VCaP (cell line): Measurements from ENCODE around the gene NRTN.
"Not testable (repeated sequence)": the region's sequence is repeated elsewhere in the genome, so short reads cannot be mapped to it uniquely, and the experiment has no call there.

Experiments
- H3K27ac ChIP-seq: fragments of 450-650 bp; 2 replicates; pipeline ENCODE4 v1.5.1; 2017
- TF ChIP-seq, protein P1 (sequence below): fragments of 450-650 bp; conservative IDR thresholded peaks from 2 replicates; pipeline ENCODE4 v1.5.1; 2017; ENCODE audit warnings: mild to moderate bottlenecking, moderate library complexity

Gene NRTN

DNA sequence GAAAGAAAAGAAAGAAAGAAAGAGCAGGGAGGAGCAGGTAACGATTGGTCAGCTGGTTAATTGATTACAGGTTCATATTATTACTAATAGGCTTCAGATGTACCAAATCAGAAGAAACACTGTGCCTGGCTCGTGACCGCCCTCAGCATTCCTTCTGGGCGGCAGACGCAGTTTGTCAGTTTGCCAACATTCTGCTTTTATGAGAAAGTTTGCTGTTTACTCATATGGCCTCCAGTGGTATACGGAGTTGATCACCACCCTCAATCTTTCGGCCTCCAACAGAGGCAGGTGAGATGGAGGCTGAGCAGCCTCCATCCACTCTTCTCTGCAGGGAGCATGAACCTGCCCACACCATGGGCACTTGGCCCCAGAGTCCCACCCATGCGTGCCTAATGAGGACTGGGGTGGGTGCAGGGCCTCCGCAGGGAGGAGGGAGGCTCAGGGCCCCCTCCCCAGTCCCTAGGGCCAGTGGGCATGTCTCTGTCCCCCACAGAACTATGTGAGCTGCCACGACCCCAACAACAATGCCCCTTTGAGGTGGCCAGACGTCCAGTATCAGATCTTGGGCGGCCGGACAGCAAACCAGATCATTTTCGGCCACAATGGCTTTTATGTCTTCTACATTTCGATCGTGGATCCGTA lies 29.1 kb upstream of the NRTN start:
- no peak overlapping the region for H3K27ac ChIP-seq
- TF ChIP-seq, protein P1, sequence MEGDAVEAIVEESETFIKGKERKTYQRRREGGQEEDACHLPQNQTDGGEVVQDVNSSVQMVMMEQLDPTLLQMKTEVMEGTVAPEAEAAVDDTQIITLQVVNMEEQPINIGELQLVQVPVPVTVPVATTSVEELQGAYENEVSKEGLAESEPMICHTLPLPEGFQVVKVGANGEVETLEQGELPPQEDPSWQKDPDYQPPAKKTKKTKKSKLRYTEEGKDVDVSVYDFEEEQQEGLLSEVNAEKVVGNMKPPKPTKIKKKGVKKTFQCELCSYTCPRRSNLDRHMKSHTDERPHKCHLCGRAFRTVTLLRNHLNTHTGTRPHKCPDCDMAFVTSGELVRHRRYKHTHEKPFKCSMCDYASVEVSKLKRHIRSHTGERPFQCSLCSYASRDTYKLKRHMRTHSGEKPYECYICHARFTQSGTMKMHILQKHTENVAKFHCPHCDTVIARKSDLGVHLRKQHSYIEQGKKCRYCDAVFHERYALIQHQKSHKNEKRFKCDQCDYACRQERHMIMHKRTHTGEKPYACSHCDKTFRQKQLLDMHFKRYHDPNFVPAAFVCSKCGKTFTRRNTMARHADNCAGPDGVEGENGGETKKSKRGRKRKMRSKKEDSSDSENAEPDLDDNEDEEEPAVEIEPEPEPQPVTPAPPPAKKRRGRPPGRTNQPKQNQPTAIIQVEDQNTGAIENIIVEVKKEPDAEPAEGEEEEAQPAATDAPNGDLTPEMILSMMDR: no peak

DNA sequence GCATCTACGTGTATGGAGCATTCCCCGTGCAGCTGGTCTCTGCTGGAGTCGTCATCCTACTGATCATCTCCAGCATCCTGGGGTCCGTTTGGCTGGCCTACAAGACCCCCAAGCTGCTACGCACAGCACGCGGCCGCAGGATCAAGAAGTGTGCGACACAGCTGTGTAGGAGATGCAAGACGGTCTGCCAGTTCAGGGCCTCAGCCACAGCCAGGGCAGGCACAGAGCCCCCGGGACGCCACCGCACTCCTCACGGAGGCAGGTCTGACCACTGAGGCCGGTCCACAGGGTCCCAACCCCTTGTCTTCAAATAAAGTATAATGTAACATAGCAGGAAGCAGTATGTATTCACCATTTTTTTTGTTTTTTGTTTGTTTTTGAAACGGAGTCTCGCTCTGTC lies 26.5 kb upstream of the NRTN start:
- TF ChIP-seq, protein P1: no peak
- no peak overlapping the region for H3K27ac ChIP-seq

DNA sequence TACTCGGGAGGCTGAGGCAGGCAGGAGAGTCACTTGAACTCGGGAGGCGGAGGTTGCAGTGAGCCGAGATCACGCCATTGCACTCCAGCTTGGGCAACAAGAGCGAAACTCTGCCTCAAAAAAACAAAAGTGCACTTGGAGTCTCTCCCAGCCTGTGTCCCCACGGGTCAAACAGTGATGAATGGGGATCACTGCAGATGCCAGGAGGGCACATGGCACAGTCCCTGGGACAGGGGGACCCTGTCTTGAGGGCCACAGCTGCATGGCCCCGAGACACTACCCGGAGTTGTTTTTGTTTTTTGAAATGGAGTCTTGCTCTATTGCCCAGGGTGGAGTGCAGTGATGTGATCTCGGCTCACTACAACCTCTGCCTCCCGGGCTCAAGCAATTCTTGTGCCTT lies 24.0 kb upstream of the NRTN start:
- not testable (repeated sequence) for H3K27ac ChIP-seq

DNA sequence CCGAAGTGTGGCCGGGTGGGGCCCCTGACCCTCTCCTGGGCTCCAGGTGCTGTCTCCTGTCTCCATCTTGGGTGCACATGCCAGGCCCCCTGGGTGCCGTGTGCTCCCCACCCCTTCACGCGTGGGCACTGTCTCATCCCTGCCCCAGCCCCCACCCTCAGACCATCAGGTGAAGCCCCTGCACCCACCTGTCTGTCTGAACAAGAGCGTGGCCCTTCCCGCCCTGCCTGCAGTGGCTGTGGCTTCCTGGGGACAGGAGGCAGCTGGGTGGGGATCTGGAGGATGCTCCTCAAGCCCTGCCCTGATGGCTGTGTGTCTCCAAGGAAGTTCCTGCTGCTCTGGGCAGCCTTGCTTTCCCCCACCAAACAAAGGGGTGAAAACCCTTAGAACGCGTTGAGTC lies 22.5 kb upstream of the NRTN start:
- no peak overlapping the region for H3K27ac ChIP-seq
- TF ChIP-seq, protein P1: no peak

DNA sequence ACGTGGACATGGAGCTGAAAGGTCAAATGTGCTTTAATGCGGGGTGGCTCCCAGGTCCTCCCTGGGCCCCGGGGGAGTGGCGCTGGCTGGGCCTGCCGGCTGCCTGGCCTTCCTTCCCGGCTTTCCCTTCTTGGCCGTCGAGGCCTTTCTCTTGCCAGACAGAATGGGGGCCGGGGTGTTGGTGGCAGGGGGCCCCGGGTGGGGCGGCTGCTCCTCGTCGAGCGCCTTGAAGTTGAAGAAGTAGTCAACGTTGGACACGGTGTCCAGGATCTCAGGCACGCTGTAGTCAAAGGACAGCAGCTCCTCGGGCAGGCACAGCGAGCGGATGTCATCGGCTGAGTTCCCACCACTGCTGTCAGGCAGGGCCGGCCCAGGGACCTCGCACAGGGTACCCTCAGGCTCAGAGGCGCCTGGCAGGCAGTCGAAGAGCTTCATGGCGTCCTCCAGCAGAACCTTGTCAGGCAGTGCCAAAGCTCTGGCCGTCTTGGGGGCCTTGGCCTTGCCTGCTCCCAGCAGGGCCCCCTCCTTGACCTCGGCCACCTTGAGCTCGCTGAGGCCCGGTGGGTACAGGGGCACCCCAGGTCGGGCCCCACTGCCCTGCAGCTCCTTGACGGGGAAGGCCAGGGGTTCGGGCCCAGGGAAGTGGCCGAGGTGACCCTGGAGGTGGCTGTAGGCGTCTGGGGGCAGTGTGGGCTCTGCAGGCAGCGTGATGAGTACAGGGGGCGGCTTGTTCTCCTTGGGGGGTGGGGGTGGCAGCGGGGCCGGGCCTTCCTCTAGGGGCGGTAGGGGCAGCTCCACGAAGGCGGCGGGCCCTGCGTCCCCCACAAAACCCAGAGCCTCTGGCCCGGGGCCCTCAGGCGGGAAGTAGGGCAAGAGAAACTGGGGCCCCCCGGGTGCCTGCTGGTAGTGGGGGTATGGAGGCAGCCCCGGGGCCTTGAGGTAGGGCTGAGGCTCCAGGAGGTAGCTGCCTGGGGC lies 21.6 kb upstream of the NRTN start:
- no peak overlapping the region for H3K27ac ChIP-seq

DNA sequence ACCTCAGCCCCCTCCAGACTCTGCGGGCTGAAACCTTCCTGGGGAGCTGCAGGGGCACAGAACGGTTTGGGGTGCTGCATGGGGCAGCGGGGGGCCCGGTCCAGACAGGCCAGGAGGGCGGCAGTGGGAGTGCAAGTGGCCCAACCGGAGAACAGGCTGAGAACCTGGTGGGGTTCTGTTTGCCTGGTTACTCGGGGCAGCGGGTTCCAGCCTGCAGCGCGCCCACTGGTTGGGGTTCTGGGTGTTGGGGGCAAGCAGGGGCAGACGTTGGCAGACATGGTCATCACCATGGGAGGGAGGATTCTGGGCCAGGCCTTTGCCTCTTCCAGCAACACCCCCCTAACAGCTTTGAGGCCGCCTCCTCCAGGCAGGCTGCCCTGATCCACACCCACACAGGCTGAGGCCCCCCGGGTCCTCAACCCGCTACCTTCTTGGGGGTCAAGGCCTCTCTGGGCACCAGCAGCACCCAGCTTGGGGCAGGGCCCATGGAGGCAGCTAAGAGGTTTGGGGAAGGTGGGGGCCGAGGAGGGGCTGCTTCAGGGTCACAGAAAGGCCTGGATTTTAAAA lies 20.2 kb upstream of the NRTN start, which contains the start of gene PRR22:
TSS of gene PRR22 (minus strand) at position 166 of the 567 bp plus-strand sequence. CDS start at position 80, 86 bp downstream.
- TF ChIP-seq, protein P1: no peak
- H3K27ac ChIP-seq: no peak within 1 kb of the TSS

More for the DNA sequence above, 21.6 kb upstream of the NRTN start:
- TF ChIP-seq, protein P1: no peak

DNA sequence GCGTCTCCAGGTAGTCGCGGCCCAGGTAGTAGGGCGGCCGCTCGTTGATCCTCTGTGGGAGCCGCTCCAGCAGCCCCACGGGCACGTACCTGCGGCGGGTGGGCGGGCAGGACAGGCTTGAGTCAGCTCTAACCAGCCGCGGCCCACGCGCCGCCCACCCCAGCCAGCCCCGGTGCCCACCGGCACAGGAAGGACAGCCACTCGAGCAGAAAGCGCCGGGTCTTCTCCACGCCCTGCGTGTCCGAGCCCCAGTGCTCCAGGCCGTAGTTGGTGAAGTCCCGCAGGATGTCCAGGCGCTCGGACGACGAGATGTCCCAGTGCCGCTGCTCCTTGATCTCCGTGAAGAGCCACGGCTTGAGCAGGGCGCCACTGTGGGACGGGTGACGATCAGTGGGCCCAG lies 19.4 kb upstream of the NRTN start:
- no peak overlapping the region for H3K27ac ChIP-seq
- TF ChIP-seq, protein P1: no peak
